Stimulated activated CD4-positive, alpha-beta T cell treated with anti-CD3 and anti-CD28 coated beads, Interleukin-15, amount 100 ng/mL, for 24 hours (primary cell): ENCODE measurements around the gene CLDN20.
A peak's percentile ranks its signal among the peaks of the same experiment; 100 is the strongest.
"Not testable (repeated sequence)": the region's sequence is repeated elsewhere in the genome, so short reads cannot be mapped to it uniquely, and the experiment has no call there.

Source experiments
- DNase-seq: peaks from one replicate; pipeline ENCODE4 v3.0.0-alpha.2; 2020

Gene CLDN20

DNA sequence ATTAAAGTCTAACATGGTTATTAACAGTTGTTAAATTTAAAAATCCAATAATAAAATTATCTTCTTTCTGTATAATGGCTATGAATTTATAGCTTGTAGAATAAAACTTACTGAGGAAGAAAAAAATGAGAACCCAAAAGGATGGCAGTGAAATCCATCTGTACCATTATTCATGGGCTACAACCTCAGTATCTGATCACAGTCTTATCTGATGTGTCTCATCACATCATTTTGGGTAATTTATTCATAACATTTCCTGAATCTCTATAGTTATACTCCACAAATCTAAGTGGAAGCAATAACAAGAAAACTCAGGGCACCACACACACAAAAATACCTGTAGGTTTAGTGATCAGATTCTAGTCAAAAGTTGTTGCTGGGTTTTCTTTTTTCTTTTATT lies 7.3 kb downstream of the CLDN20 start:
- DNase-seq: no peak

GRCh38 chr6:155272353-155273232 lies 8.8 kb downstream of the CLDN20 start:
- no peak for DNase-seq

DNA sequence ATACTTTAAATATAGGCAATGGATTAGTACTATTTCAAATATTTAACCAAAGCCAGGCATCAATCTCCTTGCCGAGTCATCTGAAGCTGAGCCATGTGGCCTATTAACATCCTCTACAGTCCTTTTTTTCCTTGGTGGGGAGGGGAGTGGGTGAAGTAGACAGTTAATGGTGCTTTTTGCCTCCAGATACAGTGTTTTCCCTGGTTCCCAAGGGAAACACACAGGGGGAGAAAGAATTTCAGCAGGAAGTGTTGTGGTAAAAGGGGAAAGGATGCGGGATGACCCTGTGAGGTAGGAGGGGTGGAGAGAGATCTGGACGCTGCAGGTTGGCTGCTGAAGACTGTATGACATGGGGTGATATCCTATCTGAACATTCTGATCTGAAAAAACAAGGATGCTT lies 9.6 kb downstream of the CLDN20 start:
- no peak for DNase-seq

DNA sequence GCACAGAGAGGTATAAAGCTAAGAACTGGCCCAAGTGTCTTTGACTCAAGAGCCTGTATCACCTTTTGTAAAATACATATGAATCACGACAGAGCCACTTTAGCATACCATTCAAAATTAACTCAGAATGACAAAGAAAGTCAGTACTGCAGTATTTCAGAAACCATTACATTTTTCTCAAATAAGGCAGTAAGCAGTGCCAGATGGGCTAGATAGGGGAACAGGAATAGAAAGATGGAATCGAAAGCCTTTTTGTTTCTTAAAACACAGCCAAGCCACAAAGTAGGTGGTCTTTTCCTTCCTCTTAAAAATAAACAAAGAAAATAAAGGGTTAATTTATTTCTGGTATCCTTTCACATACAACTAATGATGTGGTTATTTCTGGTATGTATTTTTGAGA lies 10.3 kb downstream of the CLDN20 start:
- DNase-seq: no peak

DNA sequence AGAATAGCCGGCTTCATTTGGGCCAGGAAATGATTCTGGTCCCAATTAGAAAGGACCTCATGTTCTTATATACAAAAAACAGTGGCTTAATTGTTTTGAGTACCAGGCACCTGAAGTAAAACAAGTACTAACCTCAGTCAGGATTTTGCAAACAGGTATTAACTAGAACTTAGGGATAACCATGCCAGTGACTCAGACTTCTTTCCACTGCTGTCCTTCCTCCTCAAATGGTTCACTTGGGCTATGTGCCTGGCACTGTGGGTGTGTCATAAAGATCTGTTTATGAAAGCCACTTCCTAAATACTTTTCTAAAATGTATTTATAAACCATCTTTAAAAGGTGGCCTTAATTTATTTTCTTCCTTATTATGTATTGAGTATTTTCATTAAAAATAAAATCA lies 10.7 kb downstream of the CLDN20 start:
- DNase-seq: no peak

DNA sequence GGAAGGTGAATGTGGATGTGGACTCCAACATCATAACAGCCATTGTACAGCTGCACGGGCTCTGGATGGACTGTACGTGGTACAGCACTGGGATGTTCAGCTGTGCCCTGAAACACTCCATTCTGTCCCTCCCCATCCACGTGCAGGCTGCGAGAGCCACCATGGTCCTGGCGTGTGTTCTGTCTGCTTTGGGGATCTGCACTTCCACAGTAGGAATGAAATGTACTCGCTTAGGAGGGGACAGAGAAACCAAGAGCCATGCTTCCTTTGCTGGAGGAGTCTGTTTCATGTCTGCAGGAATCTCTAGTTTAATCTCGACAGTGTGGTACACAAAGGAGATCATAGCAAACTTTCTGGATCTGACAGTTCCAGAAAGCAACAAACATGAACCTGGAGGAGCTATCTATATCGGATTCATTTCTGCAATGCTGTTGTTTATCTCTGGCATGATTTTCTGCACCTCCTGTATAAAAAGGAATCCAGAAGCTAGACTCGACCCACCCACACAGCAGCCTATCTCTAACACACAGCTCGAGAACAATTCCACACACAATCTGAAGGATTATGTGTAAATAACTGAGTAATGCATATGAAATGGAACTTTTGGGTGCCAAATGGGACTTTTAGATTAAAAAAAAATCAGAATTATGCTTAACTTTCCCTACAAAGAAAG lies 12.1 kb downstream of the CLDN20 start:
- DNase-seq: no peak

GRCh38 chr6:155276638-155277037 lies 12.8 kb downstream of the CLDN20 start:
- DNase-seq: no peak

GRCh38 chr6:155278319-155279049 lies 14.7 kb downstream of the CLDN20 start:
- no peak for DNase-seq

DNA sequence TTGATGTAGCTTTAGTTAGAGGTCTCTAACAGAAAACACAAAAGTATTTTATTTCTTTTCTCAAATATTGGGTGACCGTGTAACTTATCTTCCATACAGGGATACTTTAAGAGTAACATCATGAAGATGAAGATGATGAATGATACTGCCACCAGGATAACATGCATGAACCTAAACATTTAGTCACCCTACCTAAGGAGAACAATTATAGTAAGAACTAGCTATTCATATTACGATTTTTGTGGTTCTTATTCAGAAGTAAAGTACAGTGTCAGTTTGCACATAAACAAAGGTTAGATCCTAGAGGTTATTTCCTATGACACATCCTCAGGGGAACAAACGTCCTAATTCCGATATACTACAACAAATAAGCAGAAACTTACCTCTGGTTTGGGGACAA lies 21.0 kb downstream of the CLDN20 start:
- DNase-seq: no peak

- DNase-seq: no peak
Measured at GRCh38 chr6:155287762-155288161, 23.9 kb downstream of the CLDN20 start.

DNA sequence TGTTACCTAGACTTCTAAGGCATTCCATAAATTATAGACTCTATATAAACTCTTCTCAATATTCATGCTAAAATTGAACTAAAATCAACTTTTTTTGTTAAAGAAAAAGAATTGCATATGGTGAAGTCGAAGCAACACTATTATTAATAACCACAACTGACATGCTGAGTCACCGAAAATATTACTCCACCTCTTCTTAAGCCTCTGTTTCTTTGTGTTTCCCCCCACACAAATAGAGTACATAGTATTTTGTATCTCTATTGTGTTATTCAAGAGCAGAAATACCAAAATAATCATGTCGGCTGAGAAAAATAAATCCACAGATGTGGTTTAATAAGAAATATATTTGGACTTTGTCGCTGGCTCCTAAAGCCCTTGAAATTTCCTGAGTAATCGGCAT lies 26.7 kb downstream of the CLDN20 start:
- DNase-seq: no peak

DNA sequence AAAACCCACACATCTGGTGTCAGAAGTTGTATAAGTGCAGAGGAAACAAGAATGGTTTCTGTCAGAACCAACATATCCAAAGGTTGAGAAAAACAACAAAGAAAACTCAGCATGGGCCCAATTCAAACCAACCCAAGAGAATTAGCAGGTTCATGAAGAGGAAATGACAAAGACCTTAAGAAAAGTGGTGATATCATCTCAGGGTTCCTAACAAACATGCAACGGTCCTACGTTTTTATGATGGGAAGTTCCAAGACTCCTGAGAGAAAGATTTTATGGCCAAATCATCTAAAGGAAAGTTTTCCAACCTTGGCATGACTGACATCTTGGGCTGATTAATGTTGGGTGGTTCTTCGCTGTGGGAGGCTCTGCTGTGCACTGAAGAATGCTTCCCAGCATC lies 27.5 kb downstream of the CLDN20 start:
- DNase-seq: no peak

GRCh38 chr6:155292711-155293110 lies 28.9 kb downstream of the CLDN20 start:
- DNase-seq: no peak

GRCh38 chr6:155297669-155298068 lies 33.9 kb downstream of the CLDN20 start:
- no peak for DNase-seq

- DNase-seq: no peak
Measured at GRCh38 chr6:155301867-155302266, 38.1 kb downstream of the CLDN20 start.

DNA sequence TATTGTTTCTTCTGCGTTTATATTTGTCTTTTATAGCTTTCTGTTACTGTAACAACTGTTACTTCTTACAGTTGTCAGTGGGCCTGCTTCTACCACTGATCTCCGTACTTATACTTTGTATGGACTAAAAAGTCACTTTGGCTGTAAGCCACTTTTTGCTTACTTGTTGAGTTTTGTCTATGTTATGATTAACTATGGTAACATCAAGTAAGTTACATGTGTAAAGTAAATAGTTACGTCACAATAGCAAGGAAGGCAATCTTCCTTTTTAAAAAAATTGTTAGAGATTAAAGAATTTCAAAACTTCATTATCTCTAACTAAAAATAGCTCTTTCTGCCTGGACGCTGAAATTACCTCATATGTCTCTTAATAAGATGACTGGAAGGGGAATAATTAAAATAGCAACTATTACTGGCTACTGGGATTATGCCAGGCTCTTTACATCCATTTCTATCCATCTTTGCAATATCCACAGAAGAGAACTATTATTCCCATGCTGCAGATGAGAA lies 39.6 kb downstream of the CLDN20 start:
- no peak for DNase-seq

GRCh38 chr6:155306958-155307357 lies 43.1 kb downstream of the CLDN20 start:
- DNase-seq: no peak

DNA sequence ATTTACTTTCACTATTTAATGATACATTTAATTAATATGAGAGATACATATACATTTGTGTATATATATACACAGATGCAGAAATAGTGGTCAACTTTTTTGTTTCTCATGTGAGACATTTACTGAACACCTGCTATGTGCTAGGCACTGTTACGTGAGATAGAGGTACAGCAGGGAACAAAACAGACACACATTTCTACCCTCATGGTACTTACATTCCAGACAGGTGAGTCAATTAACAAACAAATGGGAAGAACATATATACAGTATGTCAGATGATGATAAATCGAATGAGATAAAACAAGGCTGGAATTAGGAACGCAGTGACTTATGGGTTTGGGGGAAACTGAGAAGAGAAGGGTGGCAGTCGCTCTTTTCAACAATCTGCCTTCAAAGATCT lies 45.3 kb downstream of the CLDN20 start:
- DNase-seq: no peak

DNA sequence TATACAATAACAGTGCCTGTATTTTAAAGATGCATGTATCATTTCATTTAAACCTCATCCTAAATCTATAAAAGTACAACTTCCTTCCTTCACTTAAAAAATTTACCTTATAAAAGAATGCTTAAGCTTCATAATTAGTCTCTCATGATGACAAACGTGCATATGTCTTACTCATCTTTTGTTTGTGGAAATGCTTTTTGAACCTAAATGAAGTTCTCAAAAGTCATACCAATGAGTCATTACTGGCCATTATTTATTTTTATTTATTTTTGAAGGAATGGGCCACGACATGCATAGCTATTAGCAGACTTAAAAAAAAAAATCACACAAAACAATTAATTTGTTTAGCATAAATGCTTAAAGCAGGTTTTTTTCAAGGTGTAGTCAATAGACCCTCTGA lies 46.8 kb downstream of the CLDN20 start:
- DNase-seq: no peak

GRCh38 chr6:155311086-155311485 lies 47.3 kb downstream of the CLDN20 start:
- no peak for DNase-seq

DNA sequence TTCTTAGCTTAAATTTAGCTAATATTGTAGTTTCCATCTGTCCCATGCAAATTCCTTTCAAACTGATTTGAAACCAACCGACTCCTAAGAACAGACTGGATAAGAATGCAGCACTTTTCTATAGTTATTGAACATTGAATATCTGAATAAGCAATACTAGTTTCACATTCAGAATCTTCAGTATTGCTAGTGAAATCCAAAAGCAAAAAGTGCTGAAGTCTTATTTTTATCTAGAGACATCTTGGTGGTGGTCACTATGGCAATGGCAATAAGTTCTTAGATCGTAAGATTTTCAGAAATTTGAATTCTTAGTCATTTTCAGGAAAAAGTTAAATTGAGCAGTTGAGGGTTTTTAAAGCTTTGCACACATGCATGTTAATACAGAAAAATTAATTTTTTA lies 47.8 kb downstream of the CLDN20 start:
- DNase-seq: no peak

GRCh38 chr6:155312950-155313349 lies 49.1 kb downstream of the CLDN20 start:
- DNase-seq: not testable (repeated sequence)

DNA sequence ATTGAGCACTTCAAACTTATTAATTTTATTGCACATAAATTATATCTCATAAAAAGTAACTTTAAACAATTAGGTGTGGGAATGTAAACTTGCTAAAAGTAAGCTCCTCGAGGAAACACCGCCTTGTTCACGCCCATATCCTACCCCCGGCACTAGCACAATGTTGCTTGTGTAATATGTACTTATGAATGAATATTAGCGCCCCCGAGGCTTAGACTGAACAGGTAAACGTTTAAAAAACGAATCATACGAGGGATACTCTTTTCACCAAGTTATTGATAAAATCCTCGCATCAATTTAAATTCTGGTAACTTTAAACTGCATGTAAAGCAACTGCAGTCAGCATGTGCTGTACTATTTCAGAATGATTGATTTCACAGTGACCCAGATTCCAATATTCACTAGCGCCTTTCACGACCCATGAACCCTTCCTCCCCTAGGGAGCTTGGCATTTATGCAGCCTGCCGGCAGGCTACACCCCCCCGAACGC lies 49.8 kb downstream of the CLDN20 start:
- DNase-seq: peak; percentile 29
